Progenitor cell of endocrine pancreas (in vitro differentiated cells): ENCODE data around the gene WDFY3. TPM values are rescaled to one million over a fixed set of nuclear protein-coding genes. Genes with fewer than 3 reads are reported as not detected.

ENCODE experiments used
- DNase-seq: peaks from one replicate; pipeline ENCODE4 v3.0.0; 2021; ENCODE audit warnings: low spot score; ENCODE audit not compliant: unreplicated experiment
- H3K27ac Mint-ChIP-seq: 2 replicates; pipeline ENCODE4 v1.8.0; 2021; ENCODE audit warnings: mild to moderate bottlenecking, moderate library complexity, mixed read lengths
- H3K27me3 Mint-ChIP-seq: 2 replicates; pipeline ENCODE4 v1.8.0; 2021; ENCODE audit warnings: mixed read lengths
- H3K36me3 Mint-ChIP-seq: 2 replicates; pipeline ENCODE4 v1.8.0; 2022; ENCODE audit warnings: mixed read lengths; ENCODE audit not compliant: insufficient read depth
- H3K4me1 Mint-ChIP-seq: 2 replicates; pipeline ENCODE4 v1.8.0; 2021; ENCODE audit warnings: low read depth, mixed read lengths
- H3K4me3 Mint-ChIP-seq: 2 replicates; pipeline ENCODE4 v1.8.0; 2021; ENCODE audit warnings: low read depth, mild to moderate bottlenecking, moderate library complexity, mixed read lengths
- H3K9me3 Mint-ChIP-seq: 2 replicates; pipeline ENCODE4 v1.8.0; 2021; ENCODE audit warnings: low read depth, mixed read lengths
- total RNA-seq: library from RNA; stranded (reverse); gene quantifications from 2 replicates; pipeline ENCODE4 v1.2.1, GENCODE V29; 2021
- TF ChIP-seq, protein P1 (sequence below): fragments of 200-600 bp; sonication (generic); IDR thresholded peaks from one replicate; pipeline ENCODE4 v1.5.0; 2021; ENCODE audit warnings: antibody characterized with exemption, mild to moderate bottlenecking; ENCODE audit not compliant: unreplicated experiment

The WDFY3 gene
- total RNA-seq, 1 donor from 2014 or later: 115 TPM

DNA sequence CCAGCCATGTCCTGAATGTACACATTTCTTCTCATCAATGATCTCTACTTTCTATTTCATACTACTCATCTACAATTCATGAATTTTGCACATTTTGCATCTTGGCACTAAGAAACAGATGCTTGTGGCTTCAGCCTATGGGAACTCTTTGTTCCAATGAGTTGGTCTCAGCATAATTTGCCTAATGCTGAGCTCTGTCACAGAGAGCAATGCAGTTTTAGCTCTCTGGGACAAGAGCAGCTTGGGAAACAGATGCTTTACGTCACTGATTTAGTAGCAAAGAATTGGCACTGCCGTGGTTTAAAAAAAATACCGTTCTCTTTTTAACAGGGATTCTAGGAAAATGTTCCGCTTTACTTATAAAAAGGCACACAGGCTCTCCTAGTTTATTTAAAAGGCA, 162.4 kb downstream of the WDFY3 start:
- H3K36me3 Mint-ChIP-seq: peaks cover 27% of the 10 kb centered on the region
- no peak overlapping the region for H3K4me3 Mint-ChIP-seq
- no peaks in the 10 kb centered on the region for H3K27me3 Mint-ChIP-seq

DNA sequence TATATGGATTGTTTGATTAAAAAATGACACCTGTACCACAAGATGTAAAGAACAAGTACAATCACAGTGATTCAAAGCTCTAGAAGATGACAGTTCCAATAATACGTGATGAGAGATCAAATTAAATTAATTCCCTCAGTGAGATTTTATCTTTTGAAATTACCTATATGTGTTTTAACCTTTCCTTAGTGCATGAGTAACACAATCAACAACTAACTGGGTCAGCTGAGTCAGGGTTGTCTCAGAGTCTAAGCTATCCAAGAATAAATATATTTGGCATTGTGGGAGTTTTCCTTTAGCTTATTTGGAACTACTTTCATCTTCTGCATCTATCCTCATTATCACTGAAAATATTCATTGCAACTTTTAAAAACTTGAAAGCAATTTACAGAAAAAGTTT, 162.8 kb downstream of the WDFY3 start:
- no peak for DNase-seq
- H3K27ac Mint-ChIP-seq: no peak overlapping the region
- no peaks in the 10 kb centered on the region for H3K27me3 Mint-ChIP-seq
- H3K36me3 Mint-ChIP-seq: peaks cover 27% of the 10 kb centered on the region
- H3K4me3 Mint-ChIP-seq: no peak overlapping the region
- no peaks in the 10 kb centered on the region for H3K9me3 Mint-ChIP-seq
- TF ChIP-seq, protein P1, sequence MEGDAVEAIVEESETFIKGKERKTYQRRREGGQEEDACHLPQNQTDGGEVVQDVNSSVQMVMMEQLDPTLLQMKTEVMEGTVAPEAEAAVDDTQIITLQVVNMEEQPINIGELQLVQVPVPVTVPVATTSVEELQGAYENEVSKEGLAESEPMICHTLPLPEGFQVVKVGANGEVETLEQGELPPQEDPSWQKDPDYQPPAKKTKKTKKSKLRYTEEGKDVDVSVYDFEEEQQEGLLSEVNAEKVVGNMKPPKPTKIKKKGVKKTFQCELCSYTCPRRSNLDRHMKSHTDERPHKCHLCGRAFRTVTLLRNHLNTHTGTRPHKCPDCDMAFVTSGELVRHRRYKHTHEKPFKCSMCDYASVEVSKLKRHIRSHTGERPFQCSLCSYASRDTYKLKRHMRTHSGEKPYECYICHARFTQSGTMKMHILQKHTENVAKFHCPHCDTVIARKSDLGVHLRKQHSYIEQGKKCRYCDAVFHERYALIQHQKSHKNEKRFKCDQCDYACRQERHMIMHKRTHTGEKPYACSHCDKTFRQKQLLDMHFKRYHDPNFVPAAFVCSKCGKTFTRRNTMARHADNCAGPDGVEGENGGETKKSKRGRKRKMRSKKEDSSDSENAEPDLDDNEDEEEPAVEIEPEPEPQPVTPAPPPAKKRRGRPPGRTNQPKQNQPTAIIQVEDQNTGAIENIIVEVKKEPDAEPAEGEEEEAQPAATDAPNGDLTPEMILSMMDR: no peak
- no peaks in the 10 kb centered on the region for H3K4me1 Mint-ChIP-seq

More for the DNA sequence above, 162.4 kb downstream of the WDFY3 start:
- Mint-ChIP-seq H3K9me3 (no peaks in the 10 kb centered on the region), H3K27ac (no peak overlapping the region), H3K4me1 (no peaks in the 10 kb centered on the region)
- DNase-seq: no peak
- TF ChIP-seq, protein P1: no peak

DNA sequence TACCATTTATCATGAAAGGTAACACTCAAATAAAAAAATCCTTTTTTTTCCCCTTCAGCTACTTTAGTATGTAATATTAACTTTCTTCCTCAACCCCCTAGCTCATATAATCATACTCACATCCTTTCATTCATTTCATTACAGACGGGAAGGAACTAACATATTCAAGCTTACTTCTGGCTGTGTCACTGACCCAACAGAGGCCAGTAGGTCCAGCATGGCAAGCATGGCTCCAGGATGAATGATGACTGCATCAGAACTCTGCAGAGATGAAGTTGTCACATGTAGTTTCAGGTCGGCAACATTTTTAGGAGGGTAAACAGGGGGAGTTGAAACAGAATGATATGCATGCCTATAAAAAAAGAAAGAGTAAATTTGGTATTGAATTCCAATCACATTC, 163.4 kb downstream of the WDFY3 start:
- Mint-ChIP-seq H3K27ac (no peak overlapping the region), H3K36me3 (peaks cover 27% of the 10 kb centered on the region), H3K27me3 (no peaks in the 10 kb centered on the region), H3K9me3 (no peaks in the 10 kb centered on the region), H3K4me1 (no peaks in the 10 kb centered on the region), H3K4me3 (no peak overlapping the region)
- no peak for DNase-seq
- TF ChIP-seq, protein P1: no peak

DNA sequence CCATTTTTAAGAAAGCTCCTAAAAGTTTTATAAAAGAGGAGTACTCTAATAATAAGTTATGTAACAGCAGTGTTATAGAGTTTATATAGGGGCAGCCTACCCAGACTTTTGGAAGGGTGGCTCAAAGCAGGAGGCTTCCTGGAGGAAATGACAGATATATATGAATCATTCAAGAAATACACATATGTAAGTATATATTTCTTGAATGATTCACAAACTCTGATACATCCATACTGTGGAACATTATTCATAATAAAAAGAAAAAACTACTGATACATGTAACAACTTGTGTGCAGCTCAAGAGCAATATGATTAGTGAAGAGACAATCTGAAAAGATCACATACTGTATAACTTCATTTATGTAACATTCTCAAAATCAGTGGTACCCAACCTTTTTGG, 166.2 kb downstream of the WDFY3 start:
- DNase-seq: no peak
- Mint-ChIP-seq H3K27me3 (no peaks in the 10 kb centered on the region), H3K27ac (no peak overlapping the region), H3K36me3 (peaks cover 29% of the 10 kb centered on the region), H3K9me3 (no peaks in the 10 kb centered on the region), H3K4me1 (no peaks in the 10 kb centered on the region), H3K4me3 (no peak overlapping the region)
- TF ChIP-seq, protein P1: no peak

DNA sequence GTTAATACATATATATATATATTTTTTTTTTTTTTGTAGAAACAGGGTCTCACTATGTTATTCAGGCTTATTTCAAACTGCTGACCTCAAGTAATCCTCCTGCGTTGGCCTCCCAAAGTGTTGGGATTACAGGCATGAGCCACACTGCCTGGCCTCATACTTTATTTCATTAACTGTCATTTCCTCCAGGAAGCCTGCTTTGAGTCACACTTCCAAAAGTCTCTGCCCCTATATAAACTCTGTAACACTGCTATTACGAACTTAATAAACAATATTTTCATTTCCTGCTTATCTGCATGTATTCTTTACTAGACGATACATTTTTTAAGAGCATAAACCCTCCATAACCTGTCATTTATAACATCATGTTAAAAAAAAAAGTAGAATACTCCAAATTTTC, 167.2 kb downstream of the WDFY3 start:
- H3K27ac Mint-ChIP-seq: no peak overlapping the region
- TF ChIP-seq, protein P1: no peak
- DNase-seq: no peak
- H3K4me1 Mint-ChIP-seq: no peaks in the 10 kb centered on the region
- no peak overlapping the region for H3K4me3 Mint-ChIP-seq
- H3K36me3 Mint-ChIP-seq: peaks cover 32% of the 10 kb centered on the region
- no peaks in the 10 kb centered on the region for H3K27me3 Mint-ChIP-seq
- no peaks in the 10 kb centered on the region for H3K9me3 Mint-ChIP-seq

DNA sequence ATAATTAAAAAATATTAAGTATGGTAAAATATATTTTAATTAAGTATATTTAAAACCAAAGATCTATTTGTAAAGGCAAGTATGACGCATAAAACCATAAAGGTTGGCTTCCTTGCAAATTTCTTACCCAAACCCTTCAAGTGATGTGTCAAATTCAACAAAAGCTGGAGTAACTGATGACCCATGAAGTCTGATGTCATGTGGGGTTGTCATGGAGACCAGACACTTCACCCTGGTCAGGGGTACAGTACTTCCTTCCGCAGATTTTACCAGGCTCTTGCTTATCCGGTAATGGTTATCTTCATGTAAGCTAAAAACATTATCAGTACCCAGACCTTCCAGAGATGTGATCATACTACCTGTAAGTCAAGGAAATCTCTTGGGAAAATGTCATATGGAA, 170.1 kb downstream of the WDFY3 start:
- no peak overlapping the region for H3K4me3 Mint-ChIP-seq
- DNase-seq: no peak
- TF ChIP-seq, protein P1: no peak
- no peak overlapping the region for H3K27ac Mint-ChIP-seq
- H3K4me1 Mint-ChIP-seq: no peaks in the 10 kb centered on the region
- H3K9me3 Mint-ChIP-seq: no peaks in the 10 kb centered on the region
- H3K36me3 Mint-ChIP-seq: peaks cover 39% of the 10 kb centered on the region
- H3K27me3 Mint-ChIP-seq: no peaks in the 10 kb centered on the region
